ENCODE data around the gene ANTXRL. TPM values are rescaled to one million over a fixed set of nuclear protein-coding genes. Genes with fewer than 3 reads are reported as not detected.

ANTXRL gene
- polyA plus RNA-seq, 1 of the 3 experiments (the other 2 are of a cell fraction), result not detected

DNA sequence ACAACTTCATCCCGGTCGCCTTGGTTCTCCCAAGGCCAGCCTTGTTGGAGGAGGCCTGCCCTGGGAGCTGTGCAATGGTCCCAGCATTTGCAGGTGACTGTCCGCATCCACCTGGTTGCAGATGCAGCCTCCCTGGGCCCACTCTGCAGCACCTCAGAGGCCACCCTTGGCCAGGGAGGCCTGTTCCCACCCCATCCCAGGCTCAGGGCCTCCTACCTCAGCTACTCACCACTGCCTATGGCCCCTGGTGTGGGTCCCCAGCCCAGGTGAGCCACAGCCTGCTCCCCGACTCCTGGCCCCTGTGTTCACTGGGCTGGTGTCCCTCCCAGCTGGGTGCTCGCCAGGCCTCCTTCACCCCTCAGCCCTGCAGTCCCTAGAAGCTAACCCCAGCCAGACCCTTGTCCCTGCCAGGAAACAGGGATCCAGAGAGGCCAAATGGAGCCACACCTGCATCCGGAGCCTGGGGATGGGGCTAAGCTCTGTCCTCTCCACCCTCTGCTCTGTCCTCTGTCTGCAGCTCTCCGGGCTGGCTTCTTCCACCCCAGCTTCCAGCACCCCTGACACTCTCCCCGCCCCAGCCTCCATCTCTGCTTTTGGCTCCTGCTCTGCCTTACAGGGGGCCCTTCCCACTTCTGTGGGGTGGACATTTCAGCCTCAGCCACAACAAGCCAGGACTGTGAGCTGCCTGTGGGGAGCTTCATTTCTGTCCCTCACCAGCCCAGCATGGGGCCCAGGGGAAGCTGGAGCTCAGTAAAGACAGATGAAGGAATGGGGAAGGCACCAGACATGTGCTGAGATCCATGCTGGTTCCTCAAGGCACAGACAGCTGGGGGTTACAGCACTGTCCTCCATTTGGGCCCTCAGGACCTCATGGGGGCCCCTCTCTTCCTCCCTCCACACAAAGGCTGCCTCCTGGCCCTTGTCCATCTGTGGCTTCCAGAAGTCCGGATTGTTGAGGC is 35.6 kb upstream of the ANTXRL start:
- Histone ChIP-seq H3K36me3 (replicated peaks in 1 of 2; ENCODE audit: control insufficient read depth in 1 of 2, insufficient read depth in 2 of 2, low read length in 1 of 2) (no peaks in the 10 kb centered on the region), H3K9me2 (no peaks in the 10 kb centered on the region), H3K4me2 (no peak overlapping the region), H4K20me1 (ENCODE audit: insufficient read depth) (no peaks in the 10 kb centered on the region), H2AFZ (ENCODE audit: low read depth) (no peak overlapping the region), H3K9ac (no peak overlapping the region), H3K4me1 (ENCODE audit: control insufficient read depth in 1 of 2, insufficient read depth in 2 of 2, low read depth in 1 of 2, low read length in 1 of 2) (peaks cover 0 to 38% of the 10 kb centered on the region in 2 experiments; a peak in 2 of 4 replicates), H3K27ac (ENCODE audit: low read depth in 2 of 2, low read length in 1 of 2) (no peak overlapping the region), H3K27me3 (ENCODE audit: insufficient read depth) (peaks cover 5% of the 10 kb centered on the region; the same call in 1 of the 2 replicates), H3F3A (replicated peaks; ENCODE audit: insufficient read depth) (no peaks in the 10 kb centered on the region), H3K79me2 (ENCODE audit: insufficient read depth) (no peaks in the 10 kb centered on the region), H3K9me3 (no peaks in the 10 kb centered on the region), H3K4me3 (ENCODE audit: low read depth in 2 of 2, low read length in 1 of 2) (no peak overlapping the region)
- 56% methylated on average over 8 of the region's 9 CpGs for WGBS (ENCODE audit: low lambda C conversion rate)
- DNase-seq, result no peak
- TF ChIP-seq GATA2 (CRISPR knock-in tag; IDR thresholded peaks at IDR 0.05), result no peak
- TF ChIP-seq SMC3 (IDR thresholded peaks at IDR 0.05; ENCODE audit: low read depth, low read length), result no peak
- TF ChIP-seq, protein P1, sequence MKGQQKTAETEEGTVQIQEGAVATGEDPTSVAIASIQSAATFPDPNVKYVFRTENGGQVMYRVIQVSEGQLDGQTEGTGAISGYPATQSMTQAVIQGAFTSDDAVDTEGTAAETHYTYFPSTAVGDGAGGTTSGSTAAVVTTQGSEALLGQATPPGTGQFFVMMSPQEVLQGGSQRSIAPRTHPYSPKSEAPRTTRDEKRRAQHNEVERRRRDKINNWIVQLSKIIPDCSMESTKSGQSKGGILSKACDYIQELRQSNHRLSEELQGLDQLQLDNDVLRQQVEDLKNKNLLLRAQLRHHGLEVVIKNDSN (IDR thresholded peaks at IDR 0.05; ENCODE audit: borderline replicate concordance, low read depth), result no peak
- TF ChIP-seq, protein P2, sequence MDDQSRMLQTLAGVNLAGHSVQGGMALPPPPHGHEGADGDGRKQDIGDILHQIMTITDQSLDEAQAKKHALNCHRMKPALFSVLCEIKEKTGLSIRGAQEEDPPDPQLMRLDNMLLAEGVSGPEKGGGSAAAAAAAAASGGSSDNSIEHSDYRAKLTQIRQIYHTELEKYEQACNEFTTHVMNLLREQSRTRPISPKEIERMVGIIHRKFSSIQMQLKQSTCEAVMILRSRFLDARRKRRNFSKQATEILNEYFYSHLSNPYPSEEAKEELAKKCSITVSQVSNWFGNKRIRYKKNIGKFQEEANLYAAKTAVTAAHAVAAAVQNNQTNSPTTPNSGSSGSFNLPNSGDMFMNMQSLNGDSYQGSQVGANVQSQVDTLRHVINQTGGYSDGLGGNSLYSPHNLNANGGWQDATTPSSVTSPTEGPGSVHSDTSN (IDR thresholded peaks at IDR 0.05), result no peak
- no peak for TF ChIP-seq EZH2phosphoT487 (IDR thresholded peaks at IDR 0.05; ENCODE audit: borderline replicate concordance, low read depth)
- TF ChIP-seq, protein P3, sequence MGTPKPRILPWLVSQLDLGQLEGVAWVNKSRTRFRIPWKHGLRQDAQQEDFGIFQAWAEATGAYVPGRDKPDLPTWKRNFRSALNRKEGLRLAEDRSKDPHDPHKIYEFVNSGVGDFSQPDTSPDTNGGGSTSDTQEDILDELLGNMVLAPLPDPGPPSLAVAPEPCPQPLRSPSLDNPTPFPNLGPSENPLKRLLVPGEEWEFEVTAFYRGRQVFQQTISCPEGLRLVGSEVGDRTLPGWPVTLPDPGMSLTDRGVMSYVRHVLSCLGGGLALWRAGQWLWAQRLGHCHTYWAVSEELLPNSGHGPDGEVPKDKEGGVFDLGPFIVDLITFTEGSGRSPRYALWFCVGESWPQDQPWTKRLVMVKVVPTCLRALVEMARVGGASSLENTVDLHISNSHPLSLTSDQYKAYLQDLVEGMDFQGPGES (IDR thresholded peaks at IDR 0.05; ENCODE audit: low read depth, low read length), result no peak
- TF ChIP-seq, protein P4, sequence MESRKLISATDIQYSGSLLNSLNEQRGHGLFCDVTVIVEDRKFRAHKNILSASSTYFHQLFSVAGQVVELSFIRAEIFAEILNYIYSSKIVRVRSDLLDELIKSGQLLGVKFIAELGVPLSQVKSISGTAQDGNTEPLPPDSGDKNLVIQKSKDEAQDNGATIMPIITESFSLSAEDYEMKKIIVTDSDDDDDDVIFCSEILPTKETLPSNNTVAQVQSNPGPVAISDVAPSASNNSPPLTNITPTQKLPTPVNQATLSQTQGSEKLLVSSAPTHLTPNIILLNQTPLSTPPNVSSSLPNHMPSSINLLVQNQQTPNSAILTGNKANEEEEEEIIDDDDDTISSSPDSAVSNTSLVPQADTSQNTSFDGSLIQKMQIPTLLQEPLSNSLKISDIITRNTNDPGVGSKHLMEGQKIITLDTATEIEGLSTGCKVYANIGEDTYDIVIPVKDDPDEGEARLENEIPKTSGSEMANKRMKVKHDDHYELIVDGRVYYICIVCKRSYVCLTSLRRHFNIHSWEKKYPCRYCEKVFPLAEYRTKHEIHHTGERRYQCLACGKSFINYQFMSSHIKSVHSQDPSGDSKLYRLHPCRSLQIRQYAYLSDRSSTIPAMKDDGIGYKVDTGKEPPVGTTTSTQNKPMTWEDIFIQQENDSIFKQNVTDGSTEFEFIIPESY (IDR thresholded peaks at IDR 0.05; ENCODE audit: borderline replicate concordance, low read depth), result no peak
- TF ChIP-seq MEF2A (IDR thresholded peaks at IDR 0.05; ENCODE audit: borderline replicate concordance, low read depth), result no peak
- no peak for TF ChIP-seq NFIC (IDR thresholded peaks at IDR 0.05; ENCODE audit: borderline replicate concordance)
- POLR2A ChIA-PET, result no interaction called here
- CTCF ChIA-PET, result interaction anchor here (0.8 to 11.2 kb wide), 2 partner anchors 16 to 22 kb away, joined by 3 to 136 read pairs; no protein-coding TSS in a partner anchor
